SH-SY5Y (cell line): Measurements from ENCODE around the gene COPZ1.

Experiments
- GATA2 ChIP-seq: IDR thresholded peaks from 2 replicates; pipeline ENCODE4 v1.6.1; 2011; ENCODE audit warnings: mild to moderate bottlenecking, low read depth, low read length
- GATA3 ChIP-seq: IDR thresholded peaks from 2 replicates; pipeline ENCODE4 v1.6.1; 2011; ENCODE audit warnings: low read depth, mild to moderate bottlenecking, low read length, moderate library complexity

Gene COPZ1

GRCh38 chr12:54306925-54307741, 17.8 kb upstream of the COPZ1 start:
- TF ChIP-seq GATA3, result no peak
- no peak for TF ChIP-seq GATA2

GRCh38 chr12:54311051-54311450, 13.9 kb upstream of the COPZ1 start:
- no peak for TF ChIP-seq GATA2

GRCh38 chr12:54321363-54321762, 3.6 kb upstream of the COPZ1 start:
- TF ChIP-seq GATA2 (no peak), GATA3 (no peak)

- TF ChIP-seq GATA3 (no peak), GATA2 (no peak)
Measured at GRCh38 chr12:54328595-54329337, 3.8 kb downstream of the COPZ1 start.

- no peak for TF ChIP-seq GATA3
- TF ChIP-seq GATA2, result no peak
Measured at GRCh38 chr12:54329759-54330158, 4.8 kb downstream of the COPZ1 start.

- TF ChIP-seq GATA3, result no peak
- TF ChIP-seq GATA2, result no peak
Measured at GRCh38 chr12:54330442-54330841, 5.5 kb downstream of the COPZ1 start.

GRCh38 chr12:54331461-54331860, 6.5 kb downstream of the COPZ1 start:
- TF ChIP-seq GATA3 (no peak), GATA2 (no peak)

- TF ChIP-seq GATA3 (no peak), GATA2 (no peak)
Measured at GRCh38 chr12:54333420-54334034, 8.6 kb downstream of the COPZ1 start.

- TF ChIP-seq GATA2 (no peak), GATA3 (no peak)
Measured at GRCh38 chr12:54337280-54337842, 12.4 kb downstream of the COPZ1 start.

GRCh38 chr12:54337854-54338650, 13.1 kb downstream of the COPZ1 start:
- no peak for TF ChIP-seq GATA2
- no peak for TF ChIP-seq GATA3

- TF ChIP-seq GATA3 (no peak), GATA2 (no peak)
Measured at GRCh38 chr12:54338698-54339296, 13.9 kb downstream of the COPZ1 start.

- no peak for TF ChIP-seq GATA2
- TF ChIP-seq GATA3, result no peak
Measured at GRCh38 chr12:54340846-54341245, 15.9 kb downstream of the COPZ1 start.
